ENCODE results near the gene PRKCQ. TPM values are rescaled to one million over a fixed set of nuclear protein-coding genes. Genes with fewer than 3 reads are reported as not detected.
"Not testable (repeated sequence)": the region's sequence is repeated elsewhere in the genome, so short reads cannot be mapped to it uniquely, and the experiment has no call there.

PRKCQ gene
- total RNA-seq, 3 donors from 2014 or later: 0.64 to 1.8 (median 0.98) TPM

- Histone ChIP-seq H3K27me3 (no peaks in the 10 kb centered on the region), H3K36me3 (no peaks in the 10 kb centered on the region), H3K4me1 (no peaks in the 10 kb centered on the region), H3K9me3 (no peaks in the 10 kb centered on the region), H3K27ac (no peak overlapping the region), H3K4me3 (no peak overlapping the region)
- TF ChIP-seq POLR2AphosphoS5 (IDR thresholded peaks at IDR 0.05): no peak
- no peak for TF ChIP-seq POLR2A (IDR thresholded peaks at IDR 0.05)
- TF ChIP-seq CTCF (IDR thresholded peaks at IDR 0.05): no peak
- DNase-seq (ENCODE audit: low spot score in 2 of 2): no peak
- intact Hi-C loops (cut with DNase I; ENCODE audit: low total_unique reads): no loop called here
These were observed 101.4 kb downstream of the PRKCQ start for GRCh38 chr10:6478722-6479121.

- H3K4me1 ChIP-seq: no peaks in the 10 kb centered on the region
- no peaks in the 10 kb centered on the region for H3K9me3 ChIP-seq
- intact Hi-C loops (cut with DNase I; ENCODE audit: low total_unique reads): no loop called here
- TF ChIP-seq POLR2AphosphoS5 (IDR thresholded peaks at IDR 0.05) (no peak), POLR2A (IDR thresholded peaks at IDR 0.05) (no peak), CTCF (IDR thresholded peaks at IDR 0.05) (no peak)
- H3K27ac ChIP-seq: no peak overlapping the region
- no peaks in the 10 kb centered on the region for H3K36me3 ChIP-seq
- no peak overlapping the region for H3K4me3 ChIP-seq
- no peak for DNase-seq (ENCODE audit: low spot score in 2 of 2)
- no peaks in the 10 kb centered on the region for H3K27me3 ChIP-seq
These were observed 103.1 kb downstream of the PRKCQ start for GRCh38 chr10:6476989-6477388.

- no peak for TF ChIP-seq POLR2A (IDR thresholded peaks at IDR 0.05)
- TF ChIP-seq POLR2AphosphoS5 (IDR thresholded peaks at IDR 0.05): no peak
- TF ChIP-seq CTCF (IDR thresholded peaks at IDR 0.05): no peak
- no peak overlapping the region for H3K27ac ChIP-seq
- H3K4me3 ChIP-seq: no peak overlapping the region
These were observed 105.2 kb downstream of the PRKCQ start for GRCh38 chr10:6474871-6475270.

GRCh38 chr10:6473901-6474370, 106.1 kb downstream of the PRKCQ start:
- Histone ChIP-seq H3K36me3 (no peaks in the 10 kb centered on the region), H3K9me3 (no peaks in the 10 kb centered on the region), H3K4me1 (no peaks in the 10 kb centered on the region), H3K27ac (no peak overlapping the region), H3K4me3 (no peak overlapping the region), H3K27me3 (no peaks in the 10 kb centered on the region)
- DNase-seq (ENCODE audit: low spot score in 2 of 2): no peak
- TF ChIP-seq POLR2AphosphoS5 (IDR thresholded peaks at IDR 0.05): no peak
- TF ChIP-seq POLR2A (IDR thresholded peaks at IDR 0.05): no peak
- no peak for TF ChIP-seq CTCF (IDR thresholded peaks at IDR 0.05)
- intact Hi-C loops (cut with DNase I; ENCODE audit: low total_unique reads): no loop called here

More at GRCh38 chr10:6474871-6475270, 105.2 kb downstream of the PRKCQ start:
- DNase-seq (ENCODE audit: low spot score in 2 of 2): no peak
- H3K36me3 ChIP-seq: no peaks in the 10 kb centered on the region
- intact Hi-C loops (cut with DNase I; ENCODE audit: low total_unique reads): no loop called here
- no peaks in the 10 kb centered on the region for H3K27me3 ChIP-seq
- H3K9me3 ChIP-seq: no peaks in the 10 kb centered on the region
- H3K4me1 ChIP-seq: no peaks in the 10 kb centered on the region

- H3K9me3 ChIP-seq: no peaks in the 10 kb centered on the region
- no peak overlapping the region for H3K27ac ChIP-seq
- no peak for TF ChIP-seq CTCF (IDR thresholded peaks at IDR 0.05)
- TF ChIP-seq POLR2A (IDR thresholded peaks at IDR 0.05): no peak
- no peak for TF ChIP-seq POLR2AphosphoS5 (IDR thresholded peaks at IDR 0.05)
- no peaks in the 10 kb centered on the region for H3K4me1 ChIP-seq
- H3K4me3 ChIP-seq: no peak overlapping the region
- intact Hi-C loops (cut with DNase I; ENCODE audit: low total_unique reads): no loop called here
- no peak for DNase-seq (ENCODE audit: low spot score in 2 of 2)
- no peaks in the 10 kb centered on the region for H3K36me3 ChIP-seq
- H3K27me3 ChIP-seq: no peaks in the 10 kb centered on the region
These were observed 106.6 kb downstream of the PRKCQ start for GRCh38 chr10:6473430-6473829.

GRCh38 chr10:6472710-6473005, 107.4 kb downstream of the PRKCQ start:
- intact Hi-C loops (cut with DNase I; ENCODE audit: low total_unique reads); H3K9me3 ChIP-seq: not testable (repeated sequence)

More at GRCh38 chr10:6472710-6473005, 107.4 kb downstream of the PRKCQ start:
- not testable (repeated sequence) for H3K36me3 ChIP-seq; DNase-seq (ENCODE audit: low spot score in 2 of 2); H3K27ac ChIP-seq; H3K4me1 ChIP-seq; H3K27me3 ChIP-seq; H3K4me3 ChIP-seq

Measured in breast epithelium (tissue), 4 donors.